ENCODE results near the gene USF1. TPM values are rescaled to one million over a fixed set of nuclear protein-coding genes. Genes with fewer than 3 reads are reported as not detected.

USF1 gene
- polyA plus RNA-seq, 3 donors = 6.3 to 335 (median 25.5) TPM

- Mint-ChIP-seq H3K36me3 (peaks cover 6 to 30% of the 10 kb centered on the region in 2 donors), H3K9me3 (peaks cover 0 to 2% (median 0%) of the 10 kb centered on the region in 7 donors), H3K4me3 (peak within 1 kb of the TSS; percentile 99), H3K4me1 (peaks cover 56% of the 10 kb centered on the region), H3K27me3 (ENCODE audit: low read depth in 3 of 3) (peaks cover 0 to 2% (median 1%) of the 10 kb centered on the region in 3 donors), H3K27ac (peak within 1 kb of the TSS; percentile 98 to 100 (median 99))
- peak within 1 kb of the TSS; percentile 97 for H3K9ac ChIP-seq (ENCODE audit: insufficient read depth, low read length, poor library complexity, severe bottlenecking)
- H4K20me1 ChIP-seq (ENCODE audit: insufficient read depth, low read length) = peaks cover 19% of the 10 kb centered on the region
- no peaks in the 10 kb centered on the region for H3K27me3 ChIP-seq (ENCODE audit: control insufficient read depth in 2 of 2, insufficient read depth in 2 of 2, low read length in 2 of 2)
- peak within 1 kb of the TSS; percentile 84 for H3K4me2 ChIP-seq (replicated peaks; ENCODE audit: extremely low read depth, low read length, poor library complexity, severe bottlenecking)
- 0% methylated on average over 4 of the region's 9 CpGs for WGBS (ENCODE audit: insufficient coverage)
- H3K27ac ChIP-seq (ENCODE audit: low read depth in 1 of 2, low read length in 2 of 2) = peak within 1 kb of the TSS; percentile 93 to 97
- intact Hi-C loops (cut with micrococcal nuclease) = loop anchor here (2.0 to 5.0 kb wide), 5 partner anchors 23 to 69 kb away; partner anchors contain the start of genes DEDD (in 1 of the 2), NIT1 (in 1 of the 2) and PFDN2 (in 1 of the 2)
- TF ChIP-seq CTCF (IDR thresholded peaks at IDR 0.05) = no peak
- DNase-seq = peak; percentile 95 to 98 (median 96)
- H3K79me2 ChIP-seq (ENCODE audit: insufficient read depth, low read length) = peaks cover 57% of the 10 kb centered on the region
- peak within 1 kb of the TSS; percentile 85 to 97 (median 96) for H3K4me3 ChIP-seq (replicated peaks in 1 of 3; ENCODE audit: low read depth in 2 of 3, low read length in 3 of 3)
- H3K4me1 ChIP-seq (ENCODE audit: control insufficient read depth in 1 of 2, insufficient read depth in 2 of 2, low read length in 2 of 2) = peaks cover 51 to 58% of the 10 kb centered on the region in 2 donors
- peak within 1 kb of the TSS; percentile 30 for H2AFZ ChIP-seq (ENCODE audit: insufficient read depth, low read depth, low read length, poor library complexity, severe bottlenecking)
- H3K9me3 ChIP-seq (replicated peaks in 1 of 2; ENCODE audit: control insufficient read depth in 1 of 2, insufficient read depth in 1 of 2, low read length in 2 of 2) = no peaks in the 10 kb centered on the region
- H3K36me3 ChIP-seq (replicated peaks in 1 of 2; ENCODE audit: control insufficient read depth in 1 of 2, insufficient read depth in 2 of 2, low read length in 2 of 2) = peaks cover 3 to 5% of the 10 kb centered on the region in 2 donors
Measured at GRCh38 chr1:161069731-161070270, 24.0 kb upstream of the USF1 start, which contains the start of gene ARHGAP30. Gene ARHGAP30 (minus strand): TSS chr1:161069891. CDS start chr1:161069624, 267 bp downstream.

- Histone ChIP-seq H3K79me2 (ENCODE audit: insufficient read depth, low read length) (peaks cover 63% of the 10 kb centered on the region), H3K4me3 (replicated peaks in 1 of 3; ENCODE audit: low read depth in 2 of 3, low read length in 3 of 3) (peak overlapping the region; percentile 85 to 97 (median 96)), H3K9ac (ENCODE audit: insufficient read depth, low read length, poor library complexity, severe bottlenecking) (peak overlapping the region; percentile 97), H3K9me3 (replicated peaks in 1 of 2; ENCODE audit: control insufficient read depth in 1 of 2, insufficient read depth in 1 of 2, low read length in 2 of 2) (no peaks in the 10 kb centered on the region), H3K27me3 (ENCODE audit: control insufficient read depth in 2 of 2, insufficient read depth in 2 of 2, low read length in 2 of 2) (no peaks in the 10 kb centered on the region), H3K4me1 (ENCODE audit: control insufficient read depth in 1 of 2, insufficient read depth in 2 of 2, low read length in 2 of 2) (peaks cover 52 to 63% of the 10 kb centered on the region in 2 donors), H3K4me2 (replicated peaks; ENCODE audit: extremely low read depth, low read length, poor library complexity, severe bottlenecking) (peak overlapping the region; percentile 84), H2AFZ (ENCODE audit: insufficient read depth, low read depth, low read length, poor library complexity, severe bottlenecking) (no peak overlapping the region), H4K20me1 (ENCODE audit: insufficient read depth, low read length) (peaks cover 25% of the 10 kb centered on the region), H3K36me3 (replicated peaks in 1 of 2; ENCODE audit: control insufficient read depth in 1 of 2, insufficient read depth in 2 of 2, low read length in 2 of 2) (peaks cover 3 to 9% of the 10 kb centered on the region in 2 donors), H3K27ac (ENCODE audit: low read depth in 1 of 2, low read length in 2 of 2) (peak overlapping the region; percentile 93 to 97)
- peaks cover 10 to 35% of the 10 kb centered on the region in 2 donors for H3K36me3 Mint-ChIP-seq
- peaks cover 60% of the 10 kb centered on the region for H3K4me1 Mint-ChIP-seq
- 0% methylated on average over 9 of the region's 9 CpGs for WGBS (ENCODE audit: insufficient coverage)
- H3K27ac Mint-ChIP-seq = peak overlapping the region; percentile 98 to 100 (median 99)
- peaks cover 0 to 2% (median 1%) of the 10 kb centered on the region in 3 donors for H3K27me3 Mint-ChIP-seq (ENCODE audit: low read depth in 3 of 3)
- DNase-seq = peak in 2 of 3 donors; percentile 20 to 31
- TF ChIP-seq CTCF (IDR thresholded peaks at IDR 0.05) = no peak
- peaks cover 0 to 2% (median 0%) of the 10 kb centered on the region in 7 donors for H3K9me3 Mint-ChIP-seq
- H3K4me3 Mint-ChIP-seq = peak overlapping the region; percentile 99
- intact Hi-C loops (cut with micrococcal nuclease) = loop anchor here in 1 of 2 donors (2.0 to 5.0 kb wide), 4 partner anchors 22 to 70 kb away; partner anchors contain the start of genes NIT1 and PFDN2
Measured at GRCh38 chr1:161069241-161069640, 23.5 kb upstream of the USF1 start.
